Breast epithelium (tissue), 3 donors: ENCODE data around the gene ISG20L2.

Source experiments
- POLR2A ChIP-seq: fragments of 450-650 bp; IDR thresholded peaks from one replicate; pipeline ENCODE4 v1.6.1; 2016; ENCODE audit warnings: antibody characterized with exemption, mild to moderate bottlenecking, moderate library complexity
- POLR2AphosphoS5 ChIP-seq, 3 donors: sonication (generic); formaldehyde crosslinking; IDR thresholded peaks; one replicate each; pipeline ENCODE4 v1.6.1; 2017; ENCODE audit warnings: antibody characterized with exemption in 3 of 3
- TF ChIP-seq, protein P1 (sequence below), 3 donors: fragments of 450-650 bp; IDR thresholded peaks; one replicate each; pipeline ENCODE4 v1.5.1; 2016 to 2017; ENCODE audit warnings: antibody characterized with exemption in 3 of 3, mild to moderate bottlenecking in 3 of 3, moderate library complexity in 3 of 3

DNA sequence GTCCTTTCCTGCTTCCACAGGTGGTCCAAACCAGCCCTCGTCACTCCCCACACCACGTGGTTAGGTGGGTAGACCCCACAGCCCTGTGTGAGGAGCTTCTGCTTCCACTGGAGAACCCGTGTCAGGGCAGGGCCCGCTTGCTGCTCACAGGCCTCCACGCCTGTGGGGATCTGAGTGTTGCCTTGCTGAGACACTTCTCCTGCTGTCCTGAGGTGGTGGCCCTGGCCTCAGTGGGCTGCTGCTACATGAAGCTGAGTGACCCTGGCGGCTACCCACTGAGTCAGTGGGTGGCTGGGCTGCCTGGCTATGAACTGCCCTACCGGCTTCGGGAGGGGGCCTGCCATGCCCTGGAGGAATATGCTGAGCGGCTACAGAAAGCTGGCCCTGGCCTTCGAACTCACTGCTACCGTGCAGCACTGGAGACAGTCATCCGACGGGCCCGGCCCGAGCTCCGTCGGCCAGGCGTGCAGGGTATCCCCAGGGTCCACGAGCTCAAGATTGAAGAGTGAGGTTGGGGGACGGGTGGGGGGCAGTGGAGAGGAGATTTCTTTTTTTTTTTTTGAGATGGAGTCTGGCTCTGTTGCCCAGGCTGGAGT is 5.5 kb upstream of the ISG20L2 start:
- TF ChIP-seq, protein P1, sequence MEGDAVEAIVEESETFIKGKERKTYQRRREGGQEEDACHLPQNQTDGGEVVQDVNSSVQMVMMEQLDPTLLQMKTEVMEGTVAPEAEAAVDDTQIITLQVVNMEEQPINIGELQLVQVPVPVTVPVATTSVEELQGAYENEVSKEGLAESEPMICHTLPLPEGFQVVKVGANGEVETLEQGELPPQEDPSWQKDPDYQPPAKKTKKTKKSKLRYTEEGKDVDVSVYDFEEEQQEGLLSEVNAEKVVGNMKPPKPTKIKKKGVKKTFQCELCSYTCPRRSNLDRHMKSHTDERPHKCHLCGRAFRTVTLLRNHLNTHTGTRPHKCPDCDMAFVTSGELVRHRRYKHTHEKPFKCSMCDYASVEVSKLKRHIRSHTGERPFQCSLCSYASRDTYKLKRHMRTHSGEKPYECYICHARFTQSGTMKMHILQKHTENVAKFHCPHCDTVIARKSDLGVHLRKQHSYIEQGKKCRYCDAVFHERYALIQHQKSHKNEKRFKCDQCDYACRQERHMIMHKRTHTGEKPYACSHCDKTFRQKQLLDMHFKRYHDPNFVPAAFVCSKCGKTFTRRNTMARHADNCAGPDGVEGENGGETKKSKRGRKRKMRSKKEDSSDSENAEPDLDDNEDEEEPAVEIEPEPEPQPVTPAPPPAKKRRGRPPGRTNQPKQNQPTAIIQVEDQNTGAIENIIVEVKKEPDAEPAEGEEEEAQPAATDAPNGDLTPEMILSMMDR (IDR thresholded peaks at IDR 0.05): no peak
- no peak for TF ChIP-seq POLR2AphosphoS5 (IDR thresholded peaks at IDR 0.05)
- no peak for TF ChIP-seq POLR2A
